GM18520 (cell line): ENCODE measurements around the gene HORMAD2.

ENCODE experiments used
- ATAC-seq: cut with Tn5 transposase; IDR thresholded peaks from one replicate; pipeline ENCODE4 v1.9.1; 2021; ENCODE audit not compliant: unreplicated experiment

Gene HORMAD2

GRCh38 chr22:30159561-30160353 is 79.5 kb downstream of the HORMAD2 start:
- no peak for ATAC-seq

GRCh38 chr22:30161051-30161469 is 80.8 kb downstream of the HORMAD2 start:
- no peak for ATAC-seq

GRCh38 chr22:30167296-30167695 is 87.0 kb downstream of the HORMAD2 start:
- no peak for ATAC-seq

GRCh38 chr22:30167734-30168133 is 87.5 kb downstream of the HORMAD2 start:
- ATAC-seq = no peak

- ATAC-seq = no peak
Measured at GRCh38 chr22:30169002-30169401, 88.7 kb downstream of the HORMAD2 start.

GRCh38 chr22:30170129-30170528 is 89.9 kb downstream of the HORMAD2 start:
- no peak for ATAC-seq

DNA sequence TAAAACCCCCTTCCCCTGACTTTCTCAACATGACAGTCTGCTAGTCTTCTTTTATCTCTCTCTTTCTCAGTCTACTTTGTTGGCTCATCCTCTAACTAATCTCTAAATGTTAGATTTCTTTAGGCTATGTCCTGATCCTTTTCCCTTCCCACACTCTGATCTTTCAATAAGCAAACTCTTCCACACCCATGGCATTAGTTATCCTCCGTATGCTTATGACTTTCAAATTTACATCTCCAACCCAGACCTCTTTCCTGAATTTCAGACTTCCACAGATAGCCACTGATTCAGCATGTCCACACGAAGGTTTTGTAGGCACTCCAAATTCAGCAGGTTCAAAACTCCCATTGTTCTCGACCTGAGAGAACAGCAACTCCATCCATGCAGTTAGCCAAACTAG is 90.7 kb downstream of the HORMAD2 start:
- ATAC-seq = no peak

DNA sequence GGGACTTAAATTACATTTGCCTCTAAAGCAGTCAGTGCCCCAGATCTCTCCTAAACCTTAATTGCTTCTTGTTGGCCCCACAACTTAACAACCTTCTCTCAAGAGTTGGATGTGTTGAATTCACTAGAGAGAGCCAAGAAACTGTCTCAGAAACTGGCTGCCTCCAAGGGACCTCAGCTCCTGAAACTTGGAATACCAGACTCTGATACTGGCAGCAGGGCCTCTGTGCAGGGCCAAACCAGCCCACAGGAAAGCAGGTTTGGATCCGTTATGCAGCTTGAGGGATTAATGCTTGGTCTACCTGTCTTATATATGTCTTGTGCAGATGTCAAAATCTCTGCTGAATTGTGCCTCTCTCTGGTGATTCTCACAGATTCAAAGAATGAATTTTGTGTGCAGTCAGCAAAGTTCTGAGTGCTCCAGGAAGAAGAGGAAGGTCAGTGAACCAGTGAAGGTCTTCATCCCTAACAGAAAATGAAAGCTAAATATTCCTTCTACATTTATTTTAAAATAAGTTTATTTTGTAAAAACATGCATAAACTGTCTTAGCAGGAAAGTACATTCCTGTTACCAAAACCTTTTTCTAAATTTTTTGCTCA is 95.5 kb downstream of the HORMAD2 start:
- no peak for ATAC-seq

- no peak for ATAC-seq
Measured at GRCh38 chr22:30176431-30176830, 96.2 kb downstream of the HORMAD2 start.

DNA sequence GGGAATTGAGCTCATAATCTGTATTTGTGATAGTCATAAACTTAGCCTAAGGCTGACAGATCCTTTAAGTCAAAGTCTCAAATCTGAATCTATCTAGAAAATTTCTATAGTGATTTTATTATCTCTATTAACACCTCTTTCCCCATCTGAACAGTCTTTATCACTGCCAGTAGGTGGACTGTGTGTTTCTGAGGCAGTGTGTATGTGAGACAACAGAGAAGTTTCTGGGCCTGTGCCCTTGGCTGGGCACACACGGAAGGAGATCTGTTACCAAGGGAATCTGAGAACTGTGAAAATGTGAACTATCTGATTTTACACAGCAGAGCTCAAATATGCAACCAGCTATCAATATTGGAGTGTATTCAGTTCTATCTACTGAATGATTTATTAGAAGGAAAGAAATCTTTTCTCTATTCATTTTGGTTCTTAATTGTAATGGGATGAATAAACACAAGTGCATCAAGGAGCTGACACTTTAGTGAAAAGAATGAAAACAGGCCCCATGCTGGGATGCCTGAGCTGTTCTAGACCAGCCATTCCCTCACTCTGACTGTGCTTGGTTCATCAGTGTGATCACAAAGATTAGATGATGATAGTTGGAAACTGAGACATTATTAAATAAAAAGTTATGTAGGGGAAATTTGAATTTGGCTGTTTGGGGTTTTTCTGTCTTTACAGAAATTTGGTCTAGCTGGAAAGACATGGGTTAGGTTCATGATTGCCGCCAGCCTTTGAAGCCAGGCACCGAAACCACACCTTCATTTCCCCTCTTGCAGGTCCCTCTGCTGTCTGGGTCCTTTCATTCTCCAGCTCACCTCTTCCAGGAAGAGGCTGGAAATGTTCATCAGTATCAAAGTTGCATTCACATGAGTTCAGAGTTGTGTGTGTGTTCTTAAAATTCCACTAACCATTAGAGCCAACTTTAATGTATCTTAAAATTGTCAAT is 98.2 kb downstream of the HORMAD2 start:
- ATAC-seq = no peak

- no peak for ATAC-seq
Measured at GRCh38 chr22:30180616-30181015, 100.4 kb downstream of the HORMAD2 start.

DNA sequence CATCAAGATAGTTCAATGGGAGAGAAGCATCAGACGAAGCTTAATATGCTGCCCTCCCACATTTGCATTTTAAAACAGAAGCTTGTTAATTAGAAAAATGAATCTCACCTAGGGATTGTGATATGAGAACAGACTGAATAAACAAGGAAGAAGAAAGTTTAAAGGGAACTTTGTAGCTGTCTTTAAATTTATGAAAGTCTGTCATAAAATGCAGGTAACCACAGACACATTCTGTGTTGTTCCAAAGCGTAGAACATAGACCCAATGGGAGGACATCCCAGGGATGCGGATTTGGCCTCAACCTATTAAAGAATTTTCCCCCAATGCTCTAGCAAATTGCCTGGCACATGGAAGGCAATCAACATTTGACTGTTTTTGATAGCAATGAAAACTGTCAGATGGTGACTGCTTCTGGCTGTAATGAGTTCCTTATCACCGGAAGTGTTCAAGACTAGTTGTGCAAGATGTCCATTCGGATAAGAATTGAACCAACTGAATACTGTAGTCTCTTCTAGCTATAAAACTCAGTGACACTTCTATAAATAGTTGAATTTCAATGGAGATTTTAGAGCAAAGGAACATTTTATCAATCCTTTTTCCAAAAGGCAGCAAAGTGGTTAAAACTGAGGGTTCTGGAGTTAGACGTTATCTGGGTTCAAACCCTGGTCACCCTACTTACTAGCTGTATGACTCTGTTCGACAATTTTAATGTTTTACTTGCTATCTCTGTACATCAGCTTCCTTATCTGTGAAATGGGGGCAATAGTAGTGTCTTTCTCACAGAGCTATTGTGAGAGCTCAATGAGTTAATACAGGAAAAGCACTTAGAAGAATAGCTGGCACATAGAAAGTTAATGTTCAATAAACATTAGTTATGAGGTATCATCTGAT is 101.4 kb downstream of the HORMAD2 start:
- ATAC-seq = no peak

GRCh38 chr22:30182350-30182745 is 102.1 kb downstream of the HORMAD2 start:
- ATAC-seq = no peak

DNA sequence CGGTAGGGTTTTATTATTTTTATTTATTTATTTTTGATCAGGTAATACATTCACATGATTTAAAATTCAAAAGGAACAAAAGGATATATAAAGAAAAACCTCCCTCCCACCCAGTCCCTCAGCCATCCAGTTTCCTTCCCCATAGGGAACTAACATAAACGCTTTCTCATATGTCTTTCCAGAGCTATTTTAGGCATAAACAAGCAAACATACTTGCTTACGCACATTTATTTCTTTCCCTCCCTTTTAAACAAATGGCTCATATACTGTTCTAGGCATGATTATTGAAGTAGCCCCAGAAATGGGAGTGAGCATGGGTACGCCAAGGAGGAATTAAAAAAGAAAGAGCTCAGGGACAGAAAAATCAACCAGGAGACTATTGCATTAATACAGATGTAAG is 102.6 kb downstream of the HORMAD2 start:
- ATAC-seq = no peak

- ATAC-seq = no peak
Measured at GRCh38 chr22:30183271-30183670, 103.0 kb downstream of the HORMAD2 start.

- no peak for ATAC-seq
Measured at GRCh38 chr22:30183861-30184278, 103.6 kb downstream of the HORMAD2 start.

- ATAC-seq = no peak
Measured at GRCh38 chr22:30185129-30185528, 104.9 kb downstream of the HORMAD2 start.

GRCh38 chr22:30185549-30185948 is 105.3 kb downstream of the HORMAD2 start:
- ATAC-seq = no peak

DNA sequence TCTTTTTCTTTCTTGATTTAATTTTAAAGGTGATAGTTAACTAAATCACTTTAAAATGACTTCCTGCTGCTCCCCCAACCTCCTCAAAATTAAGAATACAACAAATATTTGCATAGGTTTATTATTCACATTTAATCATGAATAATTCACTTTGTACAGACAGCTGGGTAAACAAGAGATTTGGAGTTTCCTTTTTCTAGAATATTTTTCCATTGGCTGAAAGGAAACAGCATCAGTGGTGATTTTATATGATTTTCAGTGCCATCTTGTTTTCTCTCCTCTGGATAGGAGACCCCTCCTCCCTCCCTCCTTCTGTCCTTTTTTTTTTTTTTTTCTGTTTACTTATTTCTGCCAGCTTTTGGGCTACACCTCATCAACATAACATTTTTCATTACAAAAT is 105.8 kb downstream of the HORMAD2 start:
- no peak for ATAC-seq

DNA sequence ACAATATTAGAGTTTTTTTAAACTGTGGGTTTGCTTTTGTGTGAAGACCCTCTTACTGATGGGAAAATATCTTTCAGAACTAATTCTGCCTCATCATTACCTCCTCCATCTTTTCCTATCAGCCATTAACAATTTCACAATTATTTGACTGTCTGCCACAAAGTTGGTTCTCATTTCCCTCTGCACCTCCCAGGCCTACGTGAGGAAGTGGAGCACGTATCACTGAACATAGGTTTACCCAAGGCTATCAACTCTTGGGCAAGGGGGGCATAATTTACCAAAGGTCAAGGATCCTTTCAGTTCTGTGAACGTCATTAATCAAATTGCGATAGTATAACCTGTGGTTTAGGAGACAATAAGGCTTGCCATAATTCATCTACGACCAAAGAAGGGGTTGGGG is 106.2 kb downstream of the HORMAD2 start:
- ATAC-seq = no peak

- no peak for ATAC-seq
Measured at GRCh38 chr22:30187094-30187493, 106.8 kb downstream of the HORMAD2 start.
